Activated naive CD4-positive, alpha-beta T cell treated with Interleukin-2 at 50 U/mL for 16 hours (primary cell): ENCODE results near the gene RBM33.
A peak's percentile ranks its signal among the peaks of the same experiment; 100 is the strongest.

Experiments used
- DNase-seq: peaks from one replicate; pipeline ENCODE4 v3.0.0-alpha.2; 2020

The RBM33 gene

GRCh38 chr7:155800301-155800700, 155.8 kb downstream of the RBM33 start:
- no peak for DNase-seq

DNA sequence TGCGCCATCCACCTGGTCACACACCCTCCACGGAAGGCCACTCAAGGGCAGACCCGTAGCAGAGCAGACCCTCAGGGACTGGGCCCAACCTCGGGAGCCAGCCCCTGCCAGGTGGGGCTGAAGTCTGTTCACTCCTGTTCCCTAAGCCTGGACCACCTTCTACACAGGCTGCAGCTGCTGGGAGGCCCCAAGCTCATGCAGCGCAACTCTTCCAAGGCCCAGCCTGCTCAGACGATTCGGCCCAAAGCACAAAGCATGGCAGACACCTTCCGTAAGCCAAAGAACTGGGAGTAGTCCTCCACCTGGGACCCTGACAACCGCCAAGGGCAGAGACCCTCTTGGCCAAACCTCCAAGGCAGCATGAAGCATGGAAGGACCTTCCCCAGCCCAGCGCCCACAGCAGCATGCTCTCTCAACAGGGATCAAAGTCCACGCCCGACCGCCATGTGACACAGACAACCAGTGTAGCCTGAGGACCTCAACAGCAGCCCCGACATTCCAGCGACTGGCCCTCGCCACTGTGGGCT, 156.3 kb downstream of the RBM33 start:
- no peak for DNase-seq

GRCh38 chr7:155802291-155802690, 157.8 kb downstream of the RBM33 start:
- DNase-seq, result no peak

DNA sequence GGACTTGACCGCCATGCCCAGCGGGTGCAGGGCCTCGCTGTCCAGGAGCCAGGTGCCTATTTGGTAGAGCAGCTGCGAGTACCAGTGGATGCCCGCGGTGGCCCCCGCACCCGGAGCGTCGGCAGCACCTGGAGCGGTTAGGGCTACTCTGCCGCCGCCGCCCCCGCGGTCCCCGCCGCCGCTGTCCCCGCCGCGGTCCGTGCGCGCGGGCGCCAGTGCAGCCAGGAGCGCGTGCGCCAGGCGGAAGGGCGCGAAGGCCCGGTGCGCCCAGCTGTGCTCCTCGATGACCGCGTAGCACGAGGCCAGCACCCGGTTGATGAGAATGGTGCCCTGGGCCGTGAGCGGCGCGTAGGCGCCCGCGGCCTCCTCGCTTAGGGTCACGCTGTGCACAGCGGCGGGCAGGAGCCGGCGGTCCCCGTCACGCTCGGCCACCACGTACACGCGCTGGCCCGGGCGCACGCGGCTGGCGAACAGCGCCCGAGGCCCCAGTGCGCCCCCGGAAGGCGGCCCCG, 158.5 kb downstream of the RBM33 start:
- no peak for DNase-seq

DNA sequence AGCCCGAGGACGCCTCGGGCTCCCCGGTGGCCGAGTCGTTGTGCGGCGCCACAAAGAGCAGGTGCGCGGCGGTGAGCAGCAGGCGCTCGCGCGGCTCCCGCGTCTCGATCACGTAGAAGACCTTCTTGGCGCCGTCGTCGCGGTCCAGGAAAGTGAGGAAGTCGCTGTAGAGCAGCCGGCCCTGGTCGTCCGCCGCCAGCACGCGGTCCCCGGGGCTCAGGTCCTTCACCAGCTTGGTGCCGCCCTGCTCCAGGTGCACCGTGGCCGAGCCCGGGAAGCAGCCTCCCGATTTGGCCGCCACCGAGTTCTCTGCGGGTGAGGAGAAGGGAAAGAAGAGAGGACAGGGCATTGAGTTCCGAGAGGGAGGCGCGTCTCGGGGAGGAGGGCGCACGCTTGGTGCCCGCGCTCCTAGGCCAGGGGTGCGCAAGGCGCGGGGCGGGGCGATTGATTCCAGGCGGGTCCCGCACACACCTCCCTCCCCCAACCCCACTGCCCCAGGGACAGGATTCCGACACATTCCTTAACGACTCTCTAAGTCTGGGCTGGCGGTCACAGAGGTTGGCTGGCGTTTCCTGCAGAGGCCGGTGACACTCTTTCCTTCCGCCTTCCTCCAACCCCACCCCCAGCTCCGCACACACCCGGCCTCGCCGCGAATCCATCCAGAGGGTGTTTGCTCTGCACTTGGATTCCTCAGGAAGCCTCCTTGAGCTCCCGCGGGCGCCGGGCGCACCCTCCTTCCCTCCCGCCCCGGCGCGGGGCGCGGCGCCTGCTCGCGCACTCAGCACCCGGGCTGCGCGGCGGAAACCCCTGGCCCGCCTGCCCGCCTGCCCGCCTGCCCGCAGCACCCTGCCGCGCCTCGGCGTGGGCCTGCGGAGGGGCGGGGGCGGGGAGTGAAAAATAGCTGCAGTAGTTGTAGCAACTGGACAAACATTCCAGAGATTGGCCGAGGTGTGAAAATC, 159.2 kb downstream of the RBM33 start:
- DNase-seq, result no peak

DNA sequence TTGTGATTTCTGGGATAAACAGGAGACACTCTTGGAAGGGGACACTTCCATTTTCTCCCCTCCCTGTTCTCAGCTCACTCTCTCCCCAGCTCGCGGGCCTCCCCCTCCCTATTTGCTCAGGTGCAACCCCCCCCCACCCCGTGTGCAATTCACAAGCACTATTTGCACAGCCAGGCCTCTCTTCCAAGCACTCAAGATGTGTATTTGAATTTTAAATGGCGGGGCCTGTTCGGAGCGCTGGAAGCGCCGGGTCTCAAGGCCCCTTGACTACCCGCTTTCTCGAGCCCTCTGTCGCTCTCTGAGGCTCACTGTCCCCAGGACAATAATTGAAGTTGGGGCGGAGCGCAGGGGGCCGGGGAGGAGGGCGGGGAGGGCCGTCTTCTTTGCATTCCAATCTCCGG, 160.0 kb downstream of the RBM33 start:
- no peak for DNase-seq

GRCh38 chr7:155804897-155805825, 160.7 kb downstream of the RBM33 start:
- peak; percentile 57 for DNase-seq

DNA sequence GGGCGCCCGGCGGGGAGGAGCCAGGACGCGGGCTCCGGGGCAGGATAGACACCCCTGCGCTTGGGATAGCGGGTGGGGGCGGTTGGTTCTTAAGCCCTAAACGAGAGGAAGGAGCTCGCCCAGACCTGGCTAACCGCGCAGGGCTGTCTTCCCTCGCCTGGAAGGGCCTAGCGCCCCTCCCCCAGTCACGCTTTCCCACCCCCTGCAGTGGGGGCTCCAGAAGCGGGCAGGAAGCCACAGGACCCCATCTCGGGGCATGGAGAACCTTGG, 161.3 kb downstream of the RBM33 start:
- DNase-seq, result no peak

DNA sequence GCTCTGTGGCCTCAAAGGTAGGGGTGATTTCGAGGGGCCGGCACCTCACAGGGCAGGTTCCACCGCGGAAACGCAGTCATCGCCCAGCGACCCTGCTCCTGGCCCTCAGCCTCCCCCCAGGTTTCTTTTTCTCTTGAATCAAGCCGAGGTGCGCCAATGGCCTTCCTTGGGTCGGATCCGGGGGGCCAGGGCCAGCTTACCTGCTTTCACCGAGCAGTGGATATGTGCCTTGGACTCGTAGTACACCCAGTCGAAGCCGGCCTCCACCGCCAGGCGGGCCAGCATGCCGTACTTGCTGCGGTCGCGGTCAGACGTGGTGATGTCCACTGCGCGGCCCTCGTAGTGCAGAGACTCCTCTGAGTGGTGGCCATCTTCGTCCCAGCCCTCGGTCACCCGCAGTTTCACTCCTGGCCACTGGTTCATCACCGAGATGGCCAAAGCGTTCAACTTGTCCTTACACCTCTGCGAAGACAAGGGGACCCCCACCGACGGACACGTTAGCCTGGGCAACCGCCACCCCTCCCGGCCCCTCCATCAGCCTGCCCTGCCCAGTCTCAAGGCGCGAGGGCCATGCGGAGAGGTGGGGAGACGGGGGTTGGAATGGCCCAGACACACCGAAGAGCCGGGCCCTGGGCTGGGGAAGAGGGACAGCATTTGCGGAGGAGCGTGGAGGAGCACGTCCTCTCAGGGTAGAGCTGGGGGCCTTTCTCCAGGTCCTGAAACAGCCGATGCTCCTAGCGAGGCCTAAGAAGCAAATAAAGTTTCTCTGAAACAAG, 161.8 kb downstream of the RBM33 start:
- no peak for DNase-seq

DNA sequence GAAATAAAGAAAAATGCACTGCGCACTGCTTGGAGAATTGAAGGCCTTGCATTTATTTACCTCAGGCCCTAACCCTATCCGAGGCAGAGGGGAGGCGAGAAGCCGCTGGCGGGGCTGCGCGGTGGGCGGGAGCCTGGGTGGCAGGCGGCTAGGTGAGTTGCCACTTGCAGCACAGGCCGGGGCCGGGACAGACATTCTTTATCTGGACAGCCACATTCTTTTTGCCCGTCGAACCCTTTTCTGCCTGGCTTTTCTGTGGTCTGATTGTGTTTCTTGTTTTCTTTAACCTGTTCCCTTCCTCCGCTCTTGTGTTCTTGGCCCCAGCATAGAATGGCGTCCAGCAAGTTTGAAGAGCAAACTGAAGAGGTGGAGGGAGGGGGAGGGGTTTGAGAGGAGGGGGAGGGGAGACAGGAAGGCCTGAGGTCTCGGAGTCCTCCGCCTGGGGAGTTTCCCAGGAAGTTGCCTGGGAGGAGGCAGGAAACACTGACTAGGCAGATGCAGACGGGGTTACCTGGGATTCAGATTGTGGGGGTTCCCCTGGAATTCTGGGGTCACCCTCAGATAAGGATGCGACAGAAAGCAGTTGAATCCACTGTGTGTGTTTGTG, 162.7 kb downstream of the RBM33 start:
- no peak for DNase-seq

DNA sequence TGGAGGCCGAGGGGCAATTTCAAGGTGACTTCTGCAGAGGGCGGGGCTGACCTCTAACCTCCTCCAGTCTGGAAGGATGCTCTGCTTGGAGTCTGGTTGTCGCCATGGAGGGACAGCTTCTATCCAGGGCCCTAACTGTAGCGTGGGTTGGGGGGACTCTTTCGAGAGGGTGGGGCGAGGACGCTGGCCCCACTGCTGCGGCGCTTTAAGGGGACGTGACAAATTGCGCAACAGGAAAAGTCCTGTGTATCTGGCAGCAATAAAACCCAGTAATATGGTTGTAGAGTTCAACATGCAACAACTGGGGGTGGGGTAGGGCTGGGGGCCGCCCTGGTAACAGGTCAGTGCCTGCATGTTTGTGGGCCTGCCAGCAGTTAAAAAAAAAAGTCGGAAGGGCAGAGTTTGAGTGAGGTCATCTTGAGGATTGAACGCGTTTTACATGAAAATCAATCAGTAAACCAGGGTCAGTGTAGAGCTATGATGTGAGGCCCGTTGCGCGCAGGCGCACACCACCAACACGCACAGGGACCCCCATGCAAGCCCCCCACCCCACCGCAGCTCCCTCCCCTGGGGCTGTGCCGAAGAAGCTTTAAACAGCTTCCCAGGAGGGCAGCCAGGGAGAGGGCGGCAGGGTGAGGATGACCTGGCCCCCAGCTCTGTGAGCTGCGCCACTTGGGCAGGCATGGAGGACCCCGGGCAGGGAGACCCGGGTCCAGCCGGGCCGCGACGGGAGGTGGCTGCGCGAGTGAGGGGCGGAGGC, 163.5 kb downstream of the RBM33 start:
- DNase-seq, result no peak

GRCh38 chr7:155808549-155809331, 164.3 kb downstream of the RBM33 start:
- no peak for DNase-seq

- DNase-seq, result no peak
These were observed 165.0 kb downstream of the RBM33 start for GRCh38 chr7:155809332-155809946.

DNA sequence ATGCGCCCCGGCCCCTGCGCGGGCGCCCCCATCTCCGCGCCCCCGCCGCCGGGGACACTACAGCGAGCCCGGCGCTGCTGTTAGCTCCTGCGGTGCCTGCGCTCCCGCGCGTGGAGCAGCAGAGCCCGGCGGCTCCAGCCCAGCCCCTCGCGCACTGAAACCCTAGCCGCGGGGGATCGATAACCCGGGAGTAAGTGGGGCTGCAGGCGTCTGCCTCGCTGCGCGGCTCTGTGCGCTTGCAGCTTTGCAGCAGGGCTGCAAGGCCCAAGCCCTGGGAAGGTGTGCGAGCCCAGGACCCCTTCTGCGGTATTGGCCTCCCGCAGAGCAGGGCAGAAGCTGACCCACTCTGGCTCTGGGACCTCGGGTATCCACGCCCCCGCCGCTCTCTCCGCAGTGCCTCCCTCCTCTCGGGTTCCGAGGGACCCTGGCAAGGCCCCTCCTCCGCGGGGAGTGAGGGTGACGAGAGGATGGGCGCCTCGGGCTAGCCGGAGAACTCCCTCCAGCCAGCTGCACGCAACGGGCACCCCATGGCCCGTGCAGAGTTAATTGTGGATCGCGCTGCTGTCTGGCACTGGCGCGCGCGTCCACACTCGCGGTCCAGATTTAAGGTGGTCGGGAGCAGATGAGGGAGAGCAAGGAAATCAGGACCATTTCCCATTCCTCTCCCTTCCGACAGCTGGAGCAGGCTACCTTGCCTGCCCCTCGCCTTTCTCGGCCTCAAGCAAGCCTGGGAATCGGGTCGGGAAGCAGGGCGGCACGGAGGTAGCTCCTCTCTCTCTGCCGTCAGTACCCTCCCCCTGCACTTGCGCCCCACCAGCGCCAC, 165.7 kb downstream of the RBM33 start:
- DNase-seq, result no peak

- DNase-seq, result no peak
These were observed 166.5 kb downstream of the RBM33 start for GRCh38 chr7:155810770-155811559.

DNA sequence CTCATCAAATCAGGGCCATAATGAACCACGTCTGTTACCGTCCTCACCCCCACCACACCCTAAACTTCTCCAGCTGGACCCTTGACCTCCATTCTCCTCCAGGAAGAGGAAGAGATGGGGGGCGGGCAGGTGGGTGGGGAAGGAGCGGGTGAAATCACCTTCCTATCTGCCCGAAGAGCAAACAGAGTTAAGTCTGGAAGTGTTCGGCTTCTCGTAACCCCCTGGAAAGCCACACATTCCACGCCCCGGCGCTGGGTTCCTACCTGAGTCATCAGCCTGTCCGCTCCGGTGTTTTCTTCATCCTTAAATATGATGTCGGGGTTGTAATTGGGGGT, 167.1 kb downstream of the RBM33 start:
- no peak for DNase-seq

DNA sequence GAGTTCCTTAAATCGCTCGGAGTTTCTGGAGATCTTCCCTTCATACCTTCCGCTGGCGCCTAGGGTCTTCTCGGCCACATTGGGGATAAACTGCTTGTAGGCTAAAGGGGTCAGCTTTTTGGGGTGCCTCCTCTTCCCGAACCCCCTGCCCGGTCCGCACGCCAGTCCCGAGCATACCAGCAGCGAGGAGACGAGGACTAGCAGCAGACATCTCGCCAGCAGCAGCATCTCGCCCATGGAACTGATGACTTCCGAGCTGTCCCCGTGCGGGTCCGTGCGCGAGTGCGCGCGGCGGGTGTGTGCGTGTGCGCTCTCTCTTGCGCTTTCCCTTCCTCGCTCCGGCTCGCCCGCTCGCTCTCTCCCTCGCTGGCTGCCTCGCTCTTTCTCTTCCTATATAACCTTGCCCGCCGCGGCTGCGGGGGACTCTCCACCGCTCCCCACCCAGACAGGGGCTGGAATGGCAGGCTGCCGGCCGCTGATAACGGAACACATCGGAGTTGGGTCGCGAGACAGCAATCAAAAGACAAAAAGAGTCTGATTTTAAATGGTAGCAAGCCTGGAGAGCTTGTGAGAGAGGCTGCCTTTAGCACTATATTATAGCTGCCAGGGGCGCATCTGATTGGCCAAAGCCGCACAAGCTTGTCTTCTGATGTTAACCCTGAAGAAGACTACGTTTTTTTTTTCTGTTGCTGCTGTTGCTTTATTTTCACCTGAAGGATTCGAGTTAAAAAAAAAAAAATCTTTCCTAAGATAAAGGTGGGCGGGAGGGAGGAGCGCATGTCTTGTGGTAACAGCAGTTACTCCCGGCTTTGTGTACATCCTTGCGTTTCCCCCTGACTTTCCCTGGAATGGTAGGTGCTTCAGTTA, 167.7 kb downstream of the RBM33 start, which contains the start of gene SHH:
Gene SHH (minus strand): TSS at position 569 of the 867 bp plus-strand sequence. CDS start 341 bp downstream, at position 228.
- no peak for DNase-seq
